Body of pancreas (tissue), 4 donors: ENCODE data around the gene CYFIP1. TPM values are rescaled to one million over a fixed set of nuclear protein-coding genes. Genes with fewer than 3 reads are reported as not detected.

Source experiments
- ATAC-seq: fragments of 150-250 bp; one replicate; pipeline ENCODE4 v1.9.1; 2016
- DNase-seq, 4 donors: peaks; one replicate each; pipeline ENCODE4 v3.0.0-alpha.2; 2019
- H3K27ac ChIP-seq, 4 donors: fragments of 200-600 bp; sonication (generic); 1 replicate in 3 of 4; 2 replicates in 1 of 4; pipeline versions ENCODE4 v1.5.1 to v1.6.1; 2016 to 2019; ENCODE audit warnings: mild to moderate bottlenecking in 1 of 4, mixed read lengths in 1 of 4, moderate library complexity in 1 of 4
- H3K27me3 ChIP-seq, 2 donors: fragments of 200-600 bp; sonication (generic); one replicate each; pipeline ENCODE4 v1.6.0; 2016; ENCODE audit warnings: mild to moderate bottlenecking in 1 of 2
- H3K36me3 ChIP-seq, 2 donors: fragments of 200-600 bp; sonication (generic); replicated peaks in 1 of 2; 2 replicates each; pipeline ENCODE4 v1.5.1; 2016; ENCODE audit warnings: low read depth in 2 of 2; ENCODE audit not compliant: insufficient read depth in 1 of 2
- H3K4me1 ChIP-seq: fragments of 200-600 bp; sonication (generic); one replicate; pipeline ENCODE4 v1.6.0; 2016
- H3K4me3 ChIP-seq, 2 donors: fragments of 200-600 bp; sonication (generic); 1 replicate in 1 of 2; 2 replicates in 1 of 2; pipeline ENCODE4 v1.5.1; 2016 to 2019
- H3K9me3 ChIP-seq, 3 donors: fragments of 200-600 bp; sonication (generic); 1 replicate in 2 of 3; 2 replicates in 1 of 3; pipeline ENCODE4 v1.5.1; 2016
- CTCF ChIP-seq, 7 experiments: fragments of 450-650 bp in 4 of 7; fragments of 200-600 bp in 3 of 7; sonication (generic) in 3 of 7; IDR thresholded peaks; one replicate each; pipeline ENCODE4 v1.5.1; 2016 to 2019; ENCODE audit warnings: antibody characterized with exemption in 7 of 7
- POLR2A ChIP-seq, 3 donors: fragments of 450-650 bp; IDR thresholded peaks; one replicate each; pipeline ENCODE4 v1.6.1; 2016; ENCODE audit warnings: antibody characterized with exemption in 3 of 3, mild to moderate bottlenecking in 2 of 3
- WGBS, 2 donors: methylation state at CpG; one replicate each; pipeline ENCODE4 v1.1.5; 2017; 5-methylcytosine and 5-hydroxymethylcytosine counted together
- intact Hi-C: fragments of 100-400 bp; cut with DNase I; formaldehyde crosslinking; loops from one replicate; pipeline ENCODE4 v1.15.1; 2023
- total RNA-seq, 2 donors: library from RNA; depleted of rRNA; stranded (reverse); fragments of >200 nt; gene quantifications; one replicate each; pipeline ENCODE4 v1.1.0, GENCODE V29; 2016

The CYFIP1 gene
- total RNA-seq, 2 donors from 2014 or later, result 68.5 to 68.6 TPM

DNA sequence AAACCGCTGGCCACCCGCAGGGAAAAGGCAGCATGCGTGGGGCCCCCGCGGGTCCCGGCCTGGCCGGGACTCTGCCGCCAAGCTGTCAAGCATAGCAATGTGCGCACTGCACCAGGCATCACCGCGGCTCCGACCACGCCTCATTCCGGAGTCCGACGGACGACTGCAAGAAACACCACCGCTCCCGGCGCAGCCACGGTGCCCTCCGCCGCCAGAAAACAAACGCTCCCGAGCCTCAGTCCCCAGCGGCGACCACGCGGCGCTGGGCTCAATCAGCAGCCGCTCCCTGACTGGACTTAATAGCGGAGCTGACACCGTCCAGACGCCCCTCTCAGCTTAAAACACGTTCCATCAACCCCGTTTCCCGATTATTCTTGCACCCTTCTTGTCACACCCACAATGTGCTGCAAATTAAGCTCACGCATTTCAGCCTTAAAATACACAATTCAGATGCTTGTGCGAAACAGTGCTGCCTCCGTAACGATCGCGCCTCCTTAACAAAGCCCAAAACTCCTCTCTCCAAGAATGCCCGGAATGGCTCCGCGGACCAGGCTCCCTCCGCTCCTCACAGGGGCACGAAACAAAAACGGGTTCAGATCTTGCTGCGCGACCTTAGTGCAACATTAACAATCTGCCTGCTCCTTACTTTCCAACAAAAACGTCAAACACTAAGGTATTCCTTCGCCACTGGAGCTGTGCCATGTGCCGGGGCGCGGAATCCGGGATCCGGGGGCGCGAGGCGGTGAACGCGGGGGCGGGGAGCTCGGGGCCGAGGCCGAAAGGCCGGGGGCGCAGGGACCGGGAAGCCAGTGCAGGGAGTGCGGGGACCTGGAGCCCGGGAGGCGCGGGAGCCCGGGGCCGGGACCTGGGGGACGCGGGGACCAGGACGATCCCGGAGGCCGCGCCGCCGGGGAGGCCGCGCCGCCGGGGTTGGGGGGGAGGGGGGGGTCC is 655 bp downstream of the CYFIP1 start:
- H3K27ac ChIP-seq, result peak overlapping the region; percentile 94
- H3K9me3 ChIP-seq, result no peaks in the 10 kb centered on the region
- WGBS, 2 donors, result 0% methylated on average over 25 to 70 of the region's 88 CpGs
- peak overlapping the region; percentile 64 to 95 for H3K4me3 ChIP-seq
- intact Hi-C loops, result no loop called here
- no peaks in the 10 kb centered on the region for H3K36me3 ChIP-seq
- TF ChIP-seq CTCF (IDR thresholded peaks at IDR 0.05), result no peak
- TF ChIP-seq POLR2A (IDR thresholded peaks at IDR 0.05), result peak in 2 of 3 donors; percentile 49 to 57
- peak; percentile 66 to 76 (median 66) for DNase-seq
- no peaks in the 10 kb centered on the region for H3K27me3 ChIP-seq
- H3K4me1 ChIP-seq, result peaks cover 32% of the 10 kb centered on the region
- peak; percentile 45 for ATAC-seq

DNA sequence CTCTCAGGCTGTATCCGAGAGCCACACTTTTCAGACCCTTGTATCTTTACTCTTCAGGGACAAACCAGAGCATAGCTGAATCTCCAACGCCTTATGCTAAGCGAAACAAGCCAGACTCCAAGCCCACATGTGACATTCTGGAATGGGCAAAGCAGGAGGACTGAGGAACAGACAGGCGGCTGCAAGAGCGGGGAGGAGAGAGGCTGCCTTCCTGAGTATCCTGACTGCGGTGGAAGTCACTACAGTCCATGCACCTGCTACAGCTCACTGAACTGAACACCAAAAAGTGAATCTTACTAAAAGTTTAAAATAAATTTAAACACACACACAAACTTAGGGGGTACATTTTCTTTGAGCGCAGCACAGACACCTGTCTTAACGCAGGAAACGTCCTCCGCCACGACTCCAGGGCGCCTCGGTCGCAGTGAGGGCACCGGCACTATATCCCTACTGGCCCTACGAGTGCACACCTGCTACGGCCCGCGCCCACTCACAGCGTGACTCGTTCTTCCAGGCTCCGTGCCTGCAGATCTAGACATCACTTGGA is 1.4 kb downstream of the CYFIP1 start:
- peaks cover 38% of the 10 kb centered on the region for H3K4me1 ChIP-seq
- H3K27ac ChIP-seq, result peak overlapping the region; percentile 94
- H3K4me3 ChIP-seq, result peak overlapping the region; percentile 64 to 95
- TF ChIP-seq CTCF (IDR thresholded peaks at IDR 0.05) (no peak), POLR2A (IDR thresholded peaks at IDR 0.05) (no peak)
- no peaks in the 10 kb centered on the region for H3K36me3 ChIP-seq
- intact Hi-C loops, result no loop called here
- peak; percentile 15 for ATAC-seq
- no peaks in the 10 kb centered on the region for H3K9me3 ChIP-seq
- no peaks in the 10 kb centered on the region for H3K27me3 ChIP-seq
- no peak for DNase-seq
- WGBS, 2 donors, result 4 to 9% methylated on average over 15 to 22 of the region's 22 CpGs

DNA sequence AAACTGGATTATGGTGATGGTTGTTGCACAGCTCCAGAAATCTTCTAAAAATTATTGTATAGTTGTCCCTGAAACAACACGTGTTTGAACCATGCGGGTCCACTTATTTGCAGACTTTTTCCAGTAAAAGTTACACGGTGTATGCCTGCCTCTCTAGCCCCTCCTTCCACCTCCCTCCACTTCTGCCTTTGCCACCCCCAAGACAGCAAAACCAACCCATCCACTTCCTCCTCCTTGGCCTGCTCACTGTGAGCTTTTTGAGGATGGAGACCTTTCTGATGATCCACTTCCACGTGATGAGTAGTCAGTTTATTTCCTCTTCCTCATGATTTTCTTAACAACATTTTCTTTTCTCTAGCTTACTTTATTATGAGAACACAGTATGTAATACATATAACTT is 5.4 kb downstream of the CYFIP1 start:
- DNase-seq, result peak in 1 of 4 donors; percentile 38
- H3K27ac ChIP-seq, result peak overlapping the region in 1 of 4 donors; percentile 26
- ATAC-seq, result no peak
- no peaks in the 10 kb centered on the region for H3K27me3 ChIP-seq
- peaks cover 42% of the 10 kb centered on the region for H3K4me1 ChIP-seq
- H3K36me3 ChIP-seq, result no peaks in the 10 kb centered on the region
- H3K4me3 ChIP-seq, result no peak overlapping the region
- intact Hi-C loops, result no loop called here
- WGBS, 2 donors, result 67 to 73% methylated on average over 4 of the region's 4 CpGs
- H3K9me3 ChIP-seq, result no peaks in the 10 kb centered on the region
- TF ChIP-seq CTCF (IDR thresholded peaks at IDR 0.05), result no peak
- no peak for TF ChIP-seq POLR2A (IDR thresholded peaks at IDR 0.05)

DNA sequence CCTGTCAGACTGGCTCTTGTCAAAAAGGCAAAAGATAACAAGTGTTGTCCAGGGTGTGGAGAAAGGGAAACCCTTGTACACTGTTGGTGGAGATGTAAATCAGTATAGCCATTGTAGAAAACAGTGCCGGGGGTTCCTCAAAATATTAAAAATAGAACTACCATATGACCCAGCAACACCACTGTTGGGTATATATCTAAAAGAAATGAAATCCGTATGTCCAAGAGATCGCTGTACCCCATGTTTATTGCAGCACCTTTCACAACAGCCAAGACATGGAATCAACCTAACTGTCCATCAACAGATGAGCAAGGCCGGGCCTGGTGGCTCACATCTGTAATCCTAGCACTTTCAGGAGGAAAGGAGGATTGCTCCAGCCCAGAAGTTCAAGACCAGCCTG is 6.2 kb downstream of the CYFIP1 start:
- no peaks in the 10 kb centered on the region for H3K27me3 ChIP-seq
- no peak overlapping the region for H3K4me3 ChIP-seq
- ATAC-seq, result no peak
- H3K27ac ChIP-seq, result peak overlapping the region in 1 of 4 donors; percentile 39
- intact Hi-C loops, result no loop called here
- no peak for TF ChIP-seq CTCF (IDR thresholded peaks at IDR 0.05)
- no peak for TF ChIP-seq POLR2A (IDR thresholded peaks at IDR 0.05)
- no peaks in the 10 kb centered on the region for H3K9me3 ChIP-seq
- WGBS, 2 donors, result 67 to 85% methylated on average over 4 of the region's 4 CpGs
- H3K4me1 ChIP-seq, result peaks cover 45% of the 10 kb centered on the region
- H3K36me3 ChIP-seq, result no peaks in the 10 kb centered on the region
- no peak for DNase-seq
